HuH-7 (cell line): ENCODE measurements around the gene WFDC2.
A peak's percentile ranks its signal among the peaks of the same experiment; 100 is the strongest.
"Not testable (repeated sequence)": the region's sequence is repeated elsewhere in the genome, so short reads cannot be mapped to it uniquely, and the experiment has no call there.

ENCODE experiments used
- DNase-seq: peaks from one replicate; pipeline ENCODE4 v3.0.0; 2011; ENCODE audit warnings: low spot score

Gene WFDC2

DNA sequence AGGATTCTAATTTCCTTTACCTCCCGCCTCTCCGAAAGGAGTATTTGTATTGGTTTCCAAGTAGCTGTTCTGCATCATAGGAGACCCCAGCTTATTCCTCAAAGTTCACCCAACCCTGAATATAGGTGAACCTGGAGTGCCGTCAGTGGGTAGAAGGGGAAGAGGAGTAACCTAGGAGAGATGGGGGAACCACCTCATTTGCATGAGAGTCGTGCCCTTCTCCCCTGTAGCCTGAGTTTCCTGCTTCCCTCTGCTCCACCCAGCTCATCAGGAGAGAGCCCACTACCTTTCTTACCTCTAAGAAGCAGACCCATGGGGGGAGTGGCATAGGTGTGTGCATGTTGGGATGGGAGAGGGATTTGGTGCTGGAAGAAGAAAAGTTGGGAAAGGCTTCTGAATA lies 17.3 kb upstream of the WFDC2 start:
- no peak for DNase-seq

DNA sequence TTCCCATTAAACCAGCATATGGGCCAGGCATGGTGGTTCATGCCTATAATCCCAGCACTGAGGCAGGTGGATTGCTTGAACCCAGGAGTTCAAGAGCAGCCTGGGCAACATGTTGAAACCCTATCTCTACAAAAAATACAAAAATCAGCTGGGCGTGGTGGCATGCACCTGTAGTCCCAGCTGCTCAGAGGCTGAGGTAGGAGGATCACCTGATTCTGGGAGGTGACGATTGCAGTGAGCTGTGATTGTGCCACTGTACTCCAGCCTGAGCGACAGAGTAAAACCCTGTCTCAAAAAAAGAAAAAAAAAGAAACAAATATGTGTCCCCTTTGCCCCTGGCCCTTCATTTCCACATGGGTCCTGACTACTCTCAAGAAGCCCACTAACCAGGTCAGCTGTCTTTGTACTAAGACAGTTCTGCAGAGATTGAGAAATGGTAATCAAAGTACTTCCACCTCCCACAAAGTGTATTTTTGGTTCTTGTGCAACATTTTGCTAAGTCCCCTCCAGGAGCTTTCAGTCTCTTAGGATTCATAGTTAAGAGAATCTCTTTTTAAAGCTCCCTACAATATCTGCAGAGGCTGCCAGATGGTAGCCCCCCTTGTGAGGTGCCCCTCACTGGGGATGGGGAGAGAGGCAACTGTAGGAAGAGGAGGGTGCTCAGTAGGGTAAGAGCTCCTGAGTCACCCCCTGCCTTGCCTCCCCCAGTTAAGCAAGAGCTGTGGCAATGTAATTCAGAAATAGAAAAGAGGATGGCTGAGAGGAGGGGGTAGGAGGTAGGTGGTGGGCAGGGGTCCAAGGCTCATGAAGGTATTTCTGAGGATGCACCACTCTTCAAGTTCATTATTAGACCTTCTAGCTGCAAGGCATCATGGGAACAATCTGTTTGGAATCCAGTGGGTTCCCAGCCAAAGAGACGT lies 16.5 kb upstream of the WFDC2 start:
- DNase-seq = no peak

DNA sequence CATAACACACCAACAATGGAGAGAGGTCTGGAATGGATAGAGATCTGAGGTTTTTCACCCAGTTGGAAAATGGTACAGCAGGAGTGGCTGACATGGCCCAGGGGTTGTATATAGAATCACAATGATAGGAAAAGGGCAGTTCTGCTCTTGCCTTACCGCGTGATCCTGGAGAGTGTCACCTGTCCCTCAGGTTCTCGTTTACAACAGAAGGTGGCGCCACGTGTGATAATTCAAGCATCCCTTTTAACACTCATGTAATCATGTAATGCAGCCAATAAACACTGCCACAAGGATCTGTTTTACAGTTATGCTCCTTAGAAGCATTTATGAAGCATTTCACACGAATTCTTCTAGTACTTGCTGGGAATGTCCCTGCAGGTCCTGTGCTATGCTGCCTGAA lies 12.9 kb upstream of the WFDC2 start:
- DNase-seq = no peak

DNA sequence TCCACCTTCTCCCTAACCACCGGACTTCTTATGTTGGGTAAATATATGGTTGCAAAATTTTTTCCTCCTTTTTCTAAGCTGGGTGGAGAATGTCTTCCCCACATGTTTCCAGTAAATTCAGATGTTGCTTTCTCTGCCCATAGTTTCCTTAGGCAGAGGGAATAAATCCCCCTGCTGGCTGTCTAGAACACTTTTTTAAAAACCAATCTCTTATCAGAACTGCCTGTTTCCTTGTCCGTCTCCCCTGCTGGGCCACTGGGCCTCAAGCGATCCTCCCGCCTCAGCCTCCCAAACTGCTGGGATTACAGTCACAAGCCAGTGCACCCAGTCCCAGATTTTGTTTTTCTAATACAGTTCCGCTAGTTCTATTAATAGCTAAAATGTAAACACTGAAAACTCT lies 9.9 kb upstream of the WFDC2 start:
- no peak for DNase-seq

DNA sequence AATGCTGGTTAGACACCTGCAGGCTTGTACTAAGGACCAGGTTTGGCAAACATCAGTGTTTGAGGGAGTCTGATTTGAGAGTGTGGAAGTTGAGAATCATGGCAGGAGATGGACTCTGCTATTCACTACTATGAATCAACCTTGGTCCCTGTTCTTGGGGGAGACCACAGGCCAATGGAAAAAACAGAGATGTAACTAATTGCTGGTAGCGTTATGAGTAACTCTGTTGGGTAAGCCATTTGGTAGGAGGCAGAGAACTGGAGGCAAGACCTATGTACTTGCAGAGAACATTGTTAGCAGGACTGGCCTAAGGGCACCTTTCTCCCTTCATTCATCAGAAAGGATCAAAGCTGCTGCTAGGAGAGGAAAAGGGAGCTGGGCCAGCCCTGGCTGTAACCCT lies 8.3 kb upstream of the WFDC2 start:
- no peak for DNase-seq

DNA sequence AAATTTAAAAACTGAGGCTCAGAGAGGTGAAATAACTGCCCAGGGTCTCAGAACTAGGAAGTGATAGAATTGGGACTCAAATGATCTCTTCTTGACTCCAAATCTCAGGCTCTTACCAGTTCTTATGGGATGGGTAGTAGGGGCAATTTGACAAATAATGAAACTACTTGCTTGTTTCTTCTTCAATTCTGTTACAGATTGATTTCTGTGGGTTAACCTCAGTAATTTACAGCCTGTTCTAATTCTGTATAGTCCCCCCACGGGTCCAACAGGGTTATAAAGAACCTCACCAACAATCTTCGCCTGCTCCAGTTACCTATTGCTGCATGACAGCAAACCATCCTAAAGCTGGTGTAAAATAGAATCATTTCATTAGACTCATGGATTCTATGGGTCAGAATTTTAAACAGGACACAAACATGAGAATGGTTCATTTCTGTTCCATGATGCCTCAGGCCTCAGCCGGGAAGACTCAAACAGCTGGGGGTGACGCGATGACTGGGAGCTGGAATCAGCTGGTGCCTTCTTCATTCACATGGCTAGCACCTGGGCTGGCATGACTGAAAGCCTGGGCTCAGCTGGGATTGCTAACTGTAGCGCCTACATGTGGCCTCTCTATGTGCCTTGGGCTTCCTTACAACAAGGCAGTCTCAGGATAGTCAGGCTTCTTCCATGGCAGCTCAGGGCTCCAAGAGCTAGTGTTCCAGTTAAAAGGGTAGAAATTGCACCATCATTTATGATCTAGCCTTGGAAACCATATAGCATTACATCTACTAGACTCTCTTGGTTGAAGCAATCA lies 6.6 kb upstream of the WFDC2 start:
- no peak for DNase-seq

DNA sequence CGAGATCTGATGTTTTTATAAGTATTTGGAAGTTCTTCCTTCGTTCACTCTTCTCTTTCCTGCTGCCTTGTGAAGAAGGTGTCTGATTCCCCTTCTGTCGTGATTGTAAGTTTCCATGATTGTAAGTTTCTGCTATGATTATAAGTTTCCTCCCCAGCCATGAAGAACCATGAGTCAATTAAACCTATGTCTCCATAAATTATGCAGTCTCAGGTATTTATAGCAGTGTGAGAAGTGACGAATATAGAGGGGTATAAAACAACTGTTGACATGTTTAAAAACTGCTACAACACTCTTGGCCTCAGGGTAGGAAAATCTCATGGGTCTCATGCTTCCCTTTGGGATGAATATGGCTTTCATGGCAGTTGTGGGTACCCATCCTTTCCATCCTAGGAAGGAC lies 5.8 kb upstream of the WFDC2 start:
- DNase-seq = no peak

DNA sequence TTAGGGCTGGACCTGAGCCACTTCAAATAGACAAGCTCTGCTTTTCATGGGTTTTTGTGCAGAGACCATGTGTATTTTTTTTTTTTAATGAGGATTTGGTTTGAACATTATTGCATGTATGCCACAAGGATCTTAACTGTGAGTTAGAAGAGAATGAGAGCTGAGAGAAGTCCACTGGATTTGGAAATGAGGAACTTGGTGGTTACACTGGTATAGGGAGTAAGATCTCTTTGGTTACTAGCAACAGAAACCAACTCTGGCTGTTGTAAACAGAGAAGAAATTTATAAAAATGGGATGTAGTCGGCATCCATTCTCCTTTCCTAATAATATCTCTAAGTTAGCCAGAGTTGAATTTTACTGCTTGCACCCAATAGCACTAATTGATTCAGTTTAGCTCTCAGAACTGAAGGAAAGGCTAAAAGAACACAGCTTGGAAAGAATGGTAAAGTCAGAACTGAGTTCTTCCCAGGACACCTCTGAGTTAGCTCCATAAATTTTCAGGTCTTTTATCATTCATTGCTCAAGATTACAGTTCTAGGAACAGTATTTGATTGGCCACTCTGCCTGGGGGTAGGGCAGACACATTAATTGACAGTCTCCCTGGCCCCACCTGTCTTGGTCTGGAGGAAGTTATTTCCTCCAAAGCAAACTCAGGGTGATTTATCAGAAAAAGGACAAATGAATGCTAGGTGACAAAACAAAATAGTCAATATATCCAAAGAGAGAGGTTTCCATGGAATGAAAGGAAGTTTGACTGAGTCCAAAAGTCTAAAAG lies 3.9 kb upstream of the WFDC2 start:
- no peak for DNase-seq

DNA sequence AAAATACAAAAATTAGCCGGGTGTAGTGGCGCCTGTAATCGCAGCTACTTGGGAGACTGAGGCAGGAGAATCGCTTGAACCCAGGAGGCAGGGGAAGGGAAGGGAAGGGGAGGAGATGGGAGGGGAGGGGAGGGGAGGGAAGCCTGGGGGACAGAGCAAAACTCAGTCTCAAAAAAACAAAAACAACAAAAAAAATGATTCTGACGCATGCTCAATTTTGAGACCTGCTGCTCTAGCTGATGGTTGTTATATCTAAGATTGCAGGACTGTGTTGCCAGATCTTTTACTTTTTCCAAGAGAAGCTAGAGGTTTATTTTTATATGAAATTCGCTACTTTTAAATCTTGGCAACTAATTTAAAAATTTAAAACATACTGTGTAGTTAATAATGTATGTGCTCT lies 2.4 kb upstream of the WFDC2 start:
- no peak for DNase-seq

DNA sequence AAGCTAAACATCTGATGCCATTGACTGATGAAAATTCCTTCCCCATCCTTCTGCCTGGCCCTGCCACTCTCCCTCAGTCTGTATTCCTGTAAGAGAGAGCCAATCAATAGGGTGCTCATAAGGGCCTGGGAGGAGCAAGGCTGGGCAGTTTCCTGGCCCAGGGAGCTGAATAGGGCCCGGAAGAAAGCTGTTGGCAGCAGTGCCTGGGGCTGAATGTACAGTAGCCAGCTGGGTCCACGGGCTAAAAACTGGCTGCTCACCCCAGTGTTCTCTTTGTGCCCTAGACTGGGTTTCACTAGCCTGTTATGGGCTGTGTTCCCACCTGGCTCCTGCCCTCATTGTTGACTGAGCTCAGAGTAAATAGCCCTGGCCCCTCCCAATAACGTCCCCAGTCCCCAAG lies 1.7 kb upstream of the WFDC2 start:
- DNase-seq = no peak

DNA sequence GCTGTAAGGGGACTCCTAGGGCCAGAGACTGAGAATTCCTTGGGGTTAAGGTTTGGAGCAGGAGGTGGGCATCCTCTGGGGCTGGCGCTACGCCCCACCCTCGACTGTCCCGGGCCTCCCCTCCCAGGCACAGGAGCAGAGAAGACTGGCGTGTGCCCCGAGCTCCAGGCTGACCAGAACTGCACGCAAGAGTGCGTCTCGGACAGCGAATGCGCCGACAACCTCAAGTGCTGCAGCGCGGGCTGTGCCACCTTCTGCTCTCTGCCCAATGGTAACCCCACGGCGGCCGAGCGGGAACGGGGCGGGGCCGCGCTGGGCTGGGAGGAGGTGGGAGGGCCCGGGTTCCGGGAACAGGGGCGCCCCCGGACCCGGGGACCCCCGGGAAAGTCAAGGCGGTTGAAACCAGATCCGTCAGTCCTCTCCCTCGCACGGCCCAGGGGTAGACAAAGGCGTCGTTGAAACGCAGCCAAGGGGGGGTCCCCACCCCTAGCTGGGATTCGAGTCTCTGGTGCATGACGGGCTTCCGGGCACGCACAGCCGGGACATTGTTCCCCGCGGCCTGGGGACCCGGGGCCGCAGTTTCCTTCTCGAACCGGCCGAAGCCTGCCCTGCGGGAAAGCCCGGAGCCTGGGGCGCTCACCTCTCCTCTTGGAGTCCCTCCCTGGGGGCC lies 844 bp downstream of the WFDC2 start:
- no peak for DNase-seq

DNA sequence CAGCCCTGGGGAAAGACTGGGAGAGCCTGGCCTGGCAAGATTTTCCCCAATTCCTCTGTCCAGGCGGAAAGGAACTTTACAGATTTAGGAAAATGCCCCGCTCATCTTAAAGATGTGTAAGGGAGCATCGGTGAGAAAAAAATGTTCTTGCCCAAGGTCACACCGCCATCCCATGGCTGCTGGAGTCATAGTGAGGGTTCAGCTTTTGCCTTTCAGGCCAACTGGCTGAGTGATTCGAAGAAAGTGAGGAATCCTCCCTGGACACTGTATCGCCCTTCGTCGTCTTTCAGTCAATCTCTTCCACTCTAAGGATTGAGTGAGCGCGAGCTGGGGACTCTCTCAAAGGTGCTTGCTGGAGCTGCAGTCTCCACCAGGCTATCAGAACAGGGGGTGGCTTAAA lies 1.4 kb downstream of the WFDC2 start:
- DNase-seq = no peak

DNA sequence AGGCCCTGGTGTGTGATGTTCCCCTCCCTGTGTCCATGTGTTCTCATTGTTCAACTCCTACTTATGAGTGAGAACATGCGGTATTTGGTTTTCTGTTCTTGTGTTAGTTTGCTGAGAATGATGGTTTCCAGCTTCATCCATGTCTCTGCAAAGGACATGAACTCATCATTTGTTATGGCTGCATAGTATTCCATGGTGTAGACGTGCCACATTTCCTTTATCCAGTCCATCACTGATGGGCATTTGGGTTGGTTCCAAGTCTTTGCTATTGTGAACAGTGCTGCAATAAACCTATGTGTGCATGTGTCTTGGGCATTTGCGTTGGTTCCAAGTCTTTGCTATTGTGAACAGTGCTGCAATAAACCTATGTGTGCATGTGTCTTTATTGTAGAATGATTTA lies 2.7 kb downstream of the WFDC2 start:
- not testable (repeated sequence) for DNase-seq

DNA sequence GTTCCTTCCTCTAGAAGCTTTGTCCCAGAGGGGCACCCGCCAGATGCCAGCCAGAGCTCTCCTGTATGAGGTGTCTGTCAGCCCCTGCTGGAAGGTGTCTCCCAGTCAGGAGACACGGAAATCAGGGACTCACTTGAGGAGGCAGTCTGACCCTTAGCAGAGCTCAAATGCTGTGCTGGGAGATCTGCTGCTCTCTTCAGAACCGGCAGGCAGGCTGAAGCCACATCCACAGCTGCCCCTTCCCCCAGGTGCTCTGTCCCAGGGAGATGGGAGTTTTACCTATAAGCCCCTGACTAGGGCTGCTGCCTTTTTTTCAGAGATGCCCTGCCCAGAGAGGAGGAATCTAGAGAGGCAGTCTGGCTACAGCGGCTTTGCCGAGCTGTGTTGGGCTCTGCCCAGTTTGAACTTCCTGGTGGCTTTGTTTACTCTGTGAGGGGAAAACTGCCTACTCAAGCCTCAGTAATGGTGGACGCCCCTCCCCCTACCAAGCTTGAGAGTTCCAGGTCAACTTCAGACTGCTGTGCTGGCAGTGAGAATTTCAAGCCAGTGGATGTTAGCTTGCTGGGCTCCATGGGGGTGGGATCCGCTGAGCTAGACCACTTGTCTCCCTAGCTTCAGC lies 8.1 kb downstream of the WFDC2 start:
- DNase-seq = not testable (repeated sequence)

DNA sequence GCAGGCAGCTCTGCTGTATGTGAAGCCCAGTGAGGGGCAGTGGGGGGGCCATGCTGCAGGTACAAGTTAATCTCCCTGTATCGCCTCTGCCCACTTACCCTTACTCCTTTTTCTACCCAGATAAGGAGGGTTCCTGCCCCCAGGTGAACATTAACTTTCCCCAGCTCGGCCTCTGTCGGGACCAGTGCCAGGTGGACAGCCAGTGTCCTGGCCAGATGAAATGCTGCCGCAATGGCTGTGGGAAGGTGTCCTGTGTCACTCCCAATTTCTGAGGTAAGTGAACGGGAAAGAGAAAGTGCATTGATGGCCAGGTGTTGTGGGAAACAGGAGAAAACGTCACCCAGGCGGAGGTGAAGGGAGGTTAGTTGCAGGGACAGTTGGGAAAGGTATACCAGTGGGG lies 10.3 kb downstream of the WFDC2 start:
- DNase-seq = no peak

DNA sequence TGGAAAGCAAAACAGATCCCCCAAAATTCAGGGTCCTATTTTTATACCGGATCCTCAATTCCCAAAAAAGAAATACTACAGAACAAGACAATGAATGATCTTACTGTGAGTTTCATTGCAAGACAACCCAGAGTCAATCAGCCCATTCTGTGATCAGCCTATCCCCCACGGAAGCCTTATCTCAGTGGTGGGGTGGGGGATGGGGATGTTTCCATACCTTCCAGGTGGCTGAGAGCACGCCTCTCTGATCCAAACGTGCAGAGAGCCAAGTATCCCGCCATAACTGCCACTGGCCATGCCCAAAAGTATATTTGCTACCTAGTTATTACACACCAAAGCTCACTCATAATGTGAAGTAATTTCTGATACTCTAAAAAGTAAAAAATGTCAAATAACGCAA lies 15.1 kb downstream of the WFDC2 start:
- DNase-seq = no peak

DNA sequence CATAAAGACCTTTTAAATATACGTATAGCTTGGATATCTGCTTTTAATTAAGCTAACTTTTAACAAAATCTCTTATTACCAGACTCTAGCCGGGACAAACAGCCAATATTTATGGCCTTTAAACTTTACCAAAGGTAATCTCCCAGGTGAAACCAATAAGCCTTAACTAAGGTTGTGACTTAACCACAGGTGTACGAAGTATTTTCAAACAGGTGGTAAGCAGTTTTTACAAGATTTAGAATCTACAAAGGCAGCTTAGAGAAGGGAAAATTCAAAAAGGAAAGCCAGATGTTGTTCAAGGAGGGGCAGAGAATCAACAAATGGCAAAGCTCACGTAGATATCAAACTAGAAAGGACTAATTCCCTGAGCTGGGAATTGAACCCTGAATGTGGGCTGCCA lies 15.8 kb downstream of the WFDC2 start:
- no peak for DNase-seq

DNA sequence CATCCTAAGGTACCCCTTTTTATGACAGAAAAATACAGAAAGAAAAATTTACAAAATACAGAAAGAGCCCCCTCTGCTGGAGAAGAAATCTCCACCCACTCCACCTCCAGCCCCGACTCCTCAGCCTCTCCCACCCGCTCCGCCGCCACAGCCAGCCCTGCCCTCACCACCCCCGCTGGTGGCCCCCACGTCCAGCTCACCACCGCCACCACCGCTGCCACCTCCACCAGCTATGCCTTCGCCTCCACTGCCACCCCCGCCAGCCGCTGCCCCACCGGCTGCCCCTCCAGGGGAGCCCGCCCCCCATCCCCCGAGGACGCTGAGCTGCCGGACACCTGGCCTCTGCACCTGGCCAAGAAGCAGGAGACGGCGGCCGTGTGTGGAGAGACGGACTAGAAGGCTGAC lies 17.7 kb downstream of the WFDC2 start:
- DNase-seq = peak; percentile 36

DNA sequence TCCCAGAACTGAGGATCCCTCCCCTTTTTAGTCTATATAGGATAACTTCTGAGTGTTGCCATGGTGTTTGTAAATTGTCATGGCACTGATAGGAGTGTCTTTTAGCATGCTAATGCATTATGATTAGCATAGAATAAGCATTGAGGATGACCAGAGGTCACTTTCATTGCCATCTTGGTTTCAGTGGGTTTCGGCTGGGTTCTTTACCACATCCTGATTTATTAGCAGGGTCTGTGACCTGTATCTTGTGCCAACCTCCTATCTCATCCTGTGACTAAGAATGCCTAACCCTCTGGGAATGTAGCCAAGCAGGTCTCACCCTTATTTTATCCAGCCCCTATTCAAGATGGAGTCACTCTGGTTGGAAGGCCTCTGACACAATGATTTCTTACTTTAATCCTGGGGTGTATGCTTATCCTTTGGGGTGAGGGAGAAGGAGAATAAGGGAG lies 19.6 kb downstream of the WFDC2 start:
- DNase-seq = no peak

DNA sequence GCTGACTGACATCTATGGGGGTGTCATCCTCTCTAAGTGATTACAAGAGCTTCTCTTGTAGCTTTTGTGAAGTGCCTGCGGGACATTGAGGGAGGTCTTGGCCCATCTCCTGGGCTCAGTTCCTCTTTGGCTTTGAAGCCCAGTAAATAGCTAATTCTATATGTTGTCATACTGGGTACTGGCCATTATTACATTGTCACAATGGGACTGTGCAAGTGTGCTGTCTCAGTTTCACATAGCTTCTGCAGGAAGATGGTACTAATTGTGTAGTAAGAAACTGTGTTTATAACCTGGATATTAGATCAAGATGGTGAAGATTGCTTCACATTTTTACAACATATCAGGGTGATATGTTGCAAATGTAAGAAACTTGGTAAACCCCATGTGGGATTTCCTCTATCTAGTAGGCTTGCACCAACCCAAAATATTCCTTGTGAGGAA lies 26.0 kb downstream of the WFDC2 start:
- no peak for DNase-seq

DNA sequence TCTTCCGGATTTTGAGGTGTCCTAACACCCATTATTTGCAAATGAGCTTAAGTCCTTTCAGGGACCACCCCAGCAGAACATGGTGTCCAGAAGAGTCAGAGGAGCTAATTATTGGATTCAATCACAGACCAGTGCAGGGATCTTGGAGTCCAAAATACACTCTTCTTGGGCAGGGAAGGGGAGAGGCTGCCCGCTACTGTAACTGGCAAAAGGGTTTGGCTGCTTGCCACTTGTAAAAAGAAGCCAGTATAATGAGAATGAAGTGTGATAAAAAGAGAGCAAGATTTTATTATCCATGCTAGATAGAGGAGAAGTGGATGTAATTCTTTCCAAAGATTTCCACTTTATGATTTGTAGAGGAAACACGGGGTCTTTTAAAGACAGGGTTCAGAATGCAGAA lies 26.6 kb downstream of the WFDC2 start:
- DNase-seq = no peak
